Hematopoietic multipotent progenitor cell (in vitro differentiated cells): ENCODE measurements around the gene NDUFAF5. TPM values are rescaled to one million over a fixed set of nuclear protein-coding genes. Genes with fewer than 3 reads are reported as not detected.

Experiments used
- DNase-seq, 3 donors: peaks; one replicate each; pipeline ENCODE4 v3.0.0-alpha.2; 2011 to 2015; ENCODE audit warnings: low read depth in 2 of 3, low spot score in 2 of 3
- total RNA-seq: library from RNA; depleted of rRNA; stranded (reverse); fragments of >200 nt; gene quantifications from one replicate; pipeline ENCODE4 v1.2.3, GENCODE V29; 2012

Gene NDUFAF5
- total RNA-seq, 1 donor = 2.4 TPM

DNA sequence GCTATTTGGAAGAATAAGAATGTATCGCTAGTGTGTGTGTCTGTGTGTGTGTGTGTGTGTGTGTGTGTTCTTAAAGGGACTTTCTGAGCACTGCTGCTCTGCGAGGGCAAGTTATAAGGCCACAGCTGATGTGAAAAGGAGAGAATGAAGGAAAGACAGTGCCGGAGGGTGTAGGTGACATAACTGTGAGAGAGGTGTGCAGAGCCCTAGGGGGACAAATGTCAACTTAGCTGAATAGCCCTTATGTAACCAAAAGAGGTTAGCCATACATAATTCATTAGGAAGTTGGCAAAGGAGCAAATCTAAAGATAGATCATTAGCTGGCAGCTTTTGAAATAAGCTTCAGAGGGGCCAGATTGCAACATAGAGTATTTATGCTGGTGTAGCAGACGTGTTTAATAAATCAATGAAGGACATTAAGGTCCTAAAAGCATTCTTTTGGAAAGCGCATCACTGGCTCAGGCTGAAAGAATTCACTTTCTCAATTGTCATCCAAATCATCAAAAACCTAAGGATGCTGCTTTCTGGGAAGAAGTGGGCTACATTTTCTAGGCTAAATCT lies 81.0 kb downstream of the NDUFAF5 start:
- no peak for DNase-seq

DNA sequence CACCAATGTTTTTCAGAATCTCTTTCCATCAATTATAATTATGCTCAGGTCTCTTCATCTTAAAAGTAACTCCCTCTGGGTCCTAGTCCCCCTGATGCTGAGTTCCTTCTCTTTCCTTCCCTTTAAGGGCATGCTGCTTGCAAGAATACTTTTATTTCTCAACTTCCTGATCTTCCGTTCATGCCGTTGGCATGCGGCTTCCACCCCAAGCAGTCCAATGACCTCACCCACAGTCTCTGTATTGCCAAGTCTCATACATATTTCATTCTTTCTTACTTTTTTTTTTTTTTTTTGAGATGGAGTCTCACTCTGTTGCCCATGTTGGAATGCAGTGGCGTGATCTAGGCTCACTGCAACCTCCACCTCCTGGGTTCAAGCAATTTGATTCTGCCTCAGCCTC lies 83.5 kb downstream of the NDUFAF5 start:
- no peak for DNase-seq

DNA sequence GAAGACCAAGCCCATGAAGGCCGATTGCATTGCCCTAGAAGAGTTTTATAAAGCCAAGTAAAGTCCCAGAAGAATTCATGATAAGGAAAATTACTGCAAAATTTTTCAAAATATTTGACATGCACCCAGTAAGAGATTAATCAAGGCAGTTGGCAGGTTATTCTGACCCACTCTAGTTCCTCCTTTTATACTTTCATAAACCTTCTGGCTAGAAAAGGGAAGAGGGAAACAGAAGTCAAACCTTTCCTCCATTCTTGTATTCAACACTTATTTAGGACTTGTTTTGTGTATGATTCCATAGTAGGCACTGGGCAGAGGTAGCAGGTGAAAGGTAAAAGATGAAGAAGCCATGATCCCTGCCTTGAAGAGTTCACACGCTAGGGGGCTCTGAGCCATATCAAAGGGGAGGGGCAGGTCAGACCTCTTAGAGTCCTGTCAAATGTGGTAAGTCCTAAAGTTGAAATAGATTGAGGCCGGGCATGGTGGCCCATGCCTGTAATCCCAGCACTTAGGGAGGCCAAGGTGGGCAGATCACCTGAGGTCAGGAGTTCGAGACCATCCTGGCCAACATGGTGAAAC lies 85.4 kb downstream of the NDUFAF5 start:
- no peak for DNase-seq

Other genes starting within 250 kb of the NDUFAF5 start
- 10.5 TPM for gene TASP1, start 146.1 kb upstream of the NDUFAF5 start, total RNA-seq
- 0.81 TPM for gene ESF1, start 109 bp upstream of the NDUFAF5 start, total RNA-seq
- gene SEL1L2, start 205.6 kb downstream of the NDUFAF5 start, total RNA-seq = not detected
- gene MACROD2, start 210.5 kb downstream of the NDUFAF5 start, total RNA-seq = 0.81 TPM